ENCODE results near the gene MBOAT2.
"Not testable (repeated sequence)": the region's sequence is repeated elsewhere in the genome, so short reads cannot be mapped to it uniquely, and the experiment has no call there.

Gene MBOAT2

GRCh38 chr2:8938384-8938783 is 65.1 kb downstream of the MBOAT2 start:
- TF ChIP-seq CTCF (IDR thresholded peaks at IDR 0.05; ENCODE audit: insufficient read depth, low read length, poor library complexity, severe bottlenecking), result no peak
- H3K4me3 ChIP-seq (replicated peaks; ENCODE audit: low read depth, low read length), result no peak overlapping the region

DNA sequence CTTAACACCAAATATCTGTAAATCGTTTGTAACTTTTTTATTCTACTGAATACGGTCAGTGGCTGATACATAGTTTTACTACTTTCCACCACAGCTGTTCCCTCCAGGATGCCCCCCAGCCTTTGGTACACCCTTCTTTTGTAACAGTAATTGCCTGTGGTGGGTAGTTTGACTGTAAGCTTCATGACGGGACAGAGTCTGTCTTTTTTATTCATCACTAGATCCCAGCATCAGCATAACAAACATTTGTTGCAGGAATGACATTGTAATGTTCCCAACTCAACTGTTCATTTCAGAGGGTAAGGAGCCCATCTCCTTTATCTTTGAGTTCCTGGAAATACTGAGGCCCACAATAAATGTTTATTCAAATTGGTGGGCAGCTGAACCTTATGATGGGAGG is 67.5 kb downstream of the MBOAT2 start:
- TF ChIP-seq CTCF (IDR thresholded peaks at IDR 0.05; ENCODE audit: insufficient read depth, low read length, poor library complexity, severe bottlenecking), result no peak
- Histone ChIP-seq H3K4me3 (replicated peaks; ENCODE audit: low read depth, low read length) (no peak overlapping the region), H3K27me3 (replicated peaks; ENCODE audit: control insufficient read depth, insufficient read depth, low read length) (no peaks in the 10 kb centered on the region), H3K36me3 (ENCODE audit: control insufficient read depth, insufficient read depth, low read length) (no peaks in the 10 kb centered on the region)
- no peak for DNase-seq (ENCODE audit: extremely low read depth, insufficient read length)

More at GRCh38 chr2:8938384-8938783, 65.1 kb downstream of the MBOAT2 start:
- no peak for DNase-seq (ENCODE audit: extremely low read depth, insufficient read length)
- Histone ChIP-seq H3K27me3 (replicated peaks; ENCODE audit: control insufficient read depth, insufficient read depth, low read length) (no peaks in the 10 kb centered on the region), H3K36me3 (ENCODE audit: control insufficient read depth, insufficient read depth, low read length) (no peaks in the 10 kb centered on the region)

- no peaks in the 10 kb centered on the region for H3K27me3 ChIP-seq (replicated peaks; ENCODE audit: control insufficient read depth, insufficient read depth, low read length)
- no peak for DNase-seq (ENCODE audit: extremely low read depth, insufficient read length)
- H3K36me3 ChIP-seq (ENCODE audit: control insufficient read depth, insufficient read depth, low read length), result no peaks in the 10 kb centered on the region
- H3K4me3 ChIP-seq (replicated peaks; ENCODE audit: low read depth, low read length), result no peak overlapping the region
- no peak for TF ChIP-seq CTCF (IDR thresholded peaks at IDR 0.05; ENCODE audit: insufficient read depth, low read length, poor library complexity, severe bottlenecking)
Measured at GRCh38 chr2:8934338-8934737, 69.1 kb downstream of the MBOAT2 start.

DNA sequence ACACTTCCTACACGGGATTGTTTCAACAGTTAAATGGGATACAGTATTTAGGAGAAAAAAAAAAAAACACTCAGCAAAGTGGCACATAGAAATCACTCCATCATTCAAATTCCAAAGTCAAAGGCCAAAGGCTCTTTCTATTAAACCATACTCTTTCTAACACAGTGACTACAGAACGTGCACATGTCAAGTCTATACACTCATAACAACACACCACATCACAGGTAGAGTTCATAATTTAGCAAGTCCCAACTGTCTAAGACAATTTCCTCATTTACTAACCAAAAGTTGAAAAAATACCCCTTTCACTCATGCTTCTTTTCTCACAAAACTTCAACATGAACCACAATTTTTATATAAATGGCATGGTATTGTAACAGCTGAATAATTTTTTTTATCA is 70.8 kb downstream of the MBOAT2 start:
- H3K4me3 ChIP-seq (replicated peaks; ENCODE audit: low read depth, low read length), result no peak overlapping the region
- DNase-seq (ENCODE audit: extremely low read depth, insufficient read length), result no peak
- TF ChIP-seq CTCF (IDR thresholded peaks at IDR 0.05; ENCODE audit: insufficient read depth, low read length, poor library complexity, severe bottlenecking), result no peak

DNA sequence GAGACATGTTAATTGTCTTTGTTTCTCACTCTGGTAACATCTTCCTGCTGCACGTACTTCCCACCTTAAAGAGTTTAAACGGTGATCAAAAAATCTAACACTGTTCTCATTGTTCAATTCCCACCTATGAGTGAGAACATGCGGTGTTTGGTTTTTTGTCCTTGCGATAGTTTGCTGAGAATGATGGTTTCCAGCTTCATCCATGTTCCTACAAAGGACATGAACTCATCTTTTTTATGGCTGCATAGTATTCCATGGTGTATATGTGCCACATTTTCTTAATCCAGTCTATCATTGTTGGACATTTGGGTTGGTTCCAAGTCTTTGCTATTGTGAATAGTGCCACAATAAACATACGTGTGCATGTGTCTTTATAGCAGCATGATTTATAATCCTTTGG is 73.3 kb downstream of the MBOAT2 start:
- H3K27me3 ChIP-seq (replicated peaks; ENCODE audit: control insufficient read depth, insufficient read depth, low read length); DNase-seq (ENCODE audit: extremely low read depth, insufficient read length); H3K4me3 ChIP-seq (replicated peaks; ENCODE audit: low read depth, low read length); H3K36me3 ChIP-seq (ENCODE audit: control insufficient read depth, insufficient read depth, low read length): not testable (repeated sequence)

More for the DNA sequence above, 70.8 kb downstream of the MBOAT2 start:
- no peaks in the 10 kb centered on the region for H3K36me3 ChIP-seq (ENCODE audit: control insufficient read depth, insufficient read depth, low read length)
- H3K27me3 ChIP-seq (replicated peaks; ENCODE audit: control insufficient read depth, insufficient read depth, low read length), result no peaks in the 10 kb centered on the region

- no peaks in the 10 kb centered on the region for H3K27me3 ChIP-seq (replicated peaks; ENCODE audit: control insufficient read depth, insufficient read depth, low read length)
- no peak overlapping the region for H3K4me3 ChIP-seq (replicated peaks; ENCODE audit: low read depth, low read length)
- DNase-seq (ENCODE audit: extremely low read depth, insufficient read length), result no peak
- TF ChIP-seq CTCF (IDR thresholded peaks at IDR 0.05; ENCODE audit: insufficient read depth, low read length, poor library complexity, severe bottlenecking), result no peak
- H3K36me3 ChIP-seq (ENCODE audit: control insufficient read depth, insufficient read depth, low read length), result no peaks in the 10 kb centered on the region
Measured at GRCh38 chr2:8929128-8929527, 74.4 kb downstream of the MBOAT2 start.
